Cardiac septum (tissue), 1 donor: ENCODE data around the gene TMEM86A. TPM values are rescaled to one million over a fixed set of nuclear protein-coding genes. Genes with fewer than 3 reads are reported as not detected.

ENCODE experiments used
- DNase-seq: peaks from one replicate; pipeline ENCODE4 v3.0.0-alpha.2; 2020; ENCODE audit warnings: low spot score
- intact Hi-C: fragments of 100-400 bp; cut with DNase I; formaldehyde crosslinking; loops from one replicate; pipeline ENCODE4 v1.14.0; 2022
- total RNA-seq: library from RNA; stranded (reverse); fragmentation: NEBNext Ultra II Directional; extraction: Animal tissue kit (Norgen Biotek cat#: 25700); gene quantifications from one replicate; pipeline ENCODE4 v1.2.1, GENCODE V29; 2021
- donor health status: DM: no; HTN: no; CAD: no.

TMEM86A gene
- total RNA-seq, 1 donor from 2014 or later = 2.6 TPM

DNA sequence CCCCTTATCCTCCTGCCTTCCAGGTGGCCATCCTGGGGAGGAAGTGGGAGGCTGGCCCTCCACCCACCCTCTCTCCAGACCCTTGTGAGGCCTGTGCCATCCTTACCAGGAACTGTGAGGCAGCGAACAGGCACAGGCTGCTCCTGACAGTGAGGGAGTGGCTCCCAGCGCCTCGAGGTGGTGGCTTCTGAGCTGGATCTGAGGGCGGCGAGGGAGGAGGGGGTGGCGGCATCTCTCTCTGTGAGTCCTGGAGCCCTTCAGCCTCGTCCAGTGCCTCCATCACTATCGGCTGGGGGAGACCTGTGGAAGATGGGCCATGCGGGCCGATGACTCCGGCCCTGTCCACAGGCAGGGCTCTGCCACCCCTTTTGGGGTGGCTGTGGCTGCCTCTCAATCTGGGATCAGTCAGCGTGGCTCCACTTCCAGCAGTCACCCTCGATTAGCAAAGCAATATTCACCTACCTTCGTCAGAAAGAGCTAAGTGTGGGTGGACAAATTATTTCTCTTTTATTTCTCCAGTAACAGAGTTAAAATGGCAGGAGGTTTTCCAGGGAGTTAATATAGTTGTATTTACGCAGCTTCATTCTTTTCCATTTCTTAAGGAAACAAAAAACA lies 45.4 kb downstream of the TMEM86A start:
- intact Hi-C loops = no loop called here
- DNase-seq = no peak

DNA sequence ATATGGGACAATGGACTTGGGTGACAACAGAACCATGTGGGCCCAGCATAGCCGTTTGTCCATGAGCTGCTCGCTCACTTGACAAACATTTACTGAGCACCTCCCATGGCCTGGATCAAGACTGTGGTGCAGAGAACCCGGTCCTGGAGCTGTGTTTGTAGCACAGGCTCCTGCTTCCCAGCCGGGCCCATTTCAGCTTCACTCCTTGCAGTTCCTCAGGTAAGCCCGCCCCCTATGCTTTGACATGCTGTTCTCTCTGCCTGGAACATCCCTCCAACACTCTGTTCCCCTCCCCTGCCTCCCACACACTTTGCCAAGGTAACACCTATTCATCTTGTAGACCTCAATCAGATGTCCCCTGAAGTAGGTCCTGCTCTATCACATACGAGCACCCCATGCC lies 46.7 kb downstream of the TMEM86A start:
- no peak for DNase-seq
- intact Hi-C loops = no loop called here

DNA sequence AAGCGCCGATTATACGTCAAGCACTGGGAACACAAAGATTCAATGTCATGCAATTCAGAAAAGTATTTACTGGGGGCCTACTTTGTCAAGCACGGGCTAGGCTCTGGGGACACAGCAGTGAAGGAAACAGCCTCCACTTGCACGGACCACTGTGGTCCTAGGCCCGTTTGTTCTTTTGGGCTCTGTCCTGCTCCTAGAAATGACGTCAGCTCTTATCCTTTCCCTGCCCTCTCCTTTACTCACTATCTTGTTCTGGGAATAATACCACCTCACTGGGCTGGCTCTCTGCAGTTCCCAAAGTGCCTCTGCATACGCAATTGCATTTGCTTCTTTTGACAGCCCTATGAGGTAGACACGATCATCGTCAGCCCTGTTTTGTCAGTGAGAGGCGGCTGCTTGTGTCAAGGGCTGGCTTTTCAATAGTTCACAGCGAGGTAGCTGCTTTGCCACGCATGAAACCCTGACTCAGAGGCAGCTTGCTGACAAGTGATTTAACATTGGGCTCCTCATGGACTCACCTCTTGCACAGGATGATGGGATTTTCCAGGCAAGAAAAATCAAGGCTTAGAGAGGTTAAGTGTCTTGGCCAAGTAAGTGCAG lies 50.3 kb downstream of the TMEM86A start:
- intact Hi-C loops = no loop called here
- DNase-seq = no peak

DNA sequence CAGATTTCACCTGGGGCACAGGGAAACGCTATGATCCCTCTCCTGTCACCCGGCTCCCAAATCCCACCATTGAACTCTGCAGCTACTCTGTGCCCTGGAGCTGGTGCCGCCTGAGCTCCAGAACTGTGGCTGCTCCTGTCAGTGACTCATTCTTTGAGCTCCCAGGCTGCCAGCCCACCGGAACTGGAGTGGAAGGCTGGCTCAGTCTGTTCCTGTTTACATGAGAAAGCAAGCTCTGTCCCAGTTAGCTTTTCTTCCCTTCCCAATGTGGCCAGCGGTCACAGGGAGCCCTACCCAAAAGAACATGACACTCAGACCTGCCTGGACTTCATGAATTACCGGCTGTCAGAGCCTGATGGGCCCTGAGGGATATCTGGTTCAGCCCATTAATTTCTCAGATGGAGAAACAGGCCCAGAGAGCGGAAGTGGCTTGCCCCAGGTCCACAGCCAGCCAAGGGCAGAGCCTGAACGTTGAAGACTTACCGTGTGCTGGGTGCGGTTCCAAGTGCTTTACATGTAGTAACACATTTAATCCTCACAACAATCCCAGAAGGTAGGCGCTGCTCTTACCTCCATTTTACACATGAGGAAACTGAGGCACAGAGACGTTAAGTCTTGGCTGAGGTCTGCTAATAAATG lies 51.2 kb downstream of the TMEM86A start:
- intact Hi-C loops = no loop called here

DNA sequence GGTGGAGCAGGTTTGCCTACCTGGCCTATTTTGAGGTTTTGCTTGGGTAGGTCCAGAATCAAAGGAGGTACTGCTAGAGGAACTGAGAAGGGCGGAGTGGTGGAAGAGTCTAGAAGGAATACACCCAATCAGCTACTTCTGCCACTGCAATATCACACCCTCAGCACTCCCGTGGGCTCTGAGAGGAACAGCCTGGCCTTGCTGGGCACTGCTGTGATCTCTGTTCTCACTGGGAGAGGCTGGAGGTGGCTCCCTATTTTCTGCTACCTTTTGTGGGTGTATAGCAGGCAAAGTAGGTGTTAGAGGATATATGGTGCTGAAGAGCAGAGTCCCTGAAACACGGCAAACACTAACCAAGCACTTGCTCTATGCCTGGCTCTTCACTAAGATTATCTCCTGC lies 52.4 kb downstream of the TMEM86A start:
- intact Hi-C loops = no loop called here
- DNase-seq = no peak

More for the DNA sequence above, 51.2 kb downstream of the TMEM86A start:
- no peak for DNase-seq

DNA sequence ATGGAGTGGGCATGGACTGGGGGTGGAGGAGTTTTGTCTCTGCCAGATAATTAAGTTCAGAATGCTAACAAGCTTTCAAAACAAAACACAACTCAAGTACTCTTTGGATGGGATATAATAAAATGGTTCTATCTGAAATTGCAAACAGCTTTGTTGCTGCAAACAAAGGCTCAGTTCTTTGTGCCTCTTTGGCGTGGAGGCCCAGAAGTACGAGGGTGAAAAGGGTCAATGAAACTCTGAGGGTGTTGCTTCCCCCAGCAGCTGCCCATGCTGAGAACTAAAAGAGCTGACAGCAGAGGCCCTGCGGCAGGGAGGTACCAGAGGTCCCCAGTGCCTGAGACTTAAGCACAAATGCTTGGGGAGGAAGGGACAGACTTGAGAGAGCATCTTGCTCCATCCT lies 53.9 kb downstream of the TMEM86A start:
- intact Hi-C loops = no loop called here
- DNase-seq = no peak

DNA sequence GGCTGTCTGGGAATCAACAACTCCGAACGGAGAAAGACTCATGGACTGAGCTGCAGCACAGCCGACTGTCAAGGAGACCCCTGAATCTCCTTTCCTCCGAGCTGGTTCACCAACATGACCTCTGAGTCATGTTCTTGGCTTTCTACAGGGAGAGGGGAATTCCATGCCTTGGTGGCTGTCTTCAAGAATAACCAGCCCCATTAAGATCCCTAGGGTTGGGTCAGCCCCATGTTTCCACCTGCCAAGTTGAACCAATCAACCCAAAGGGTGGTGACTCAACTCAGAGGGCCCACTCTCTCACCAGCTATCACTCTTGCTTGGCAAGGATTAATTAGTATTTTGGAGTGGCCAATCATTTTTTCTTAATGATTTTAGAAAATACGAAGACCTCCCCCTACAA lies 55.7 kb downstream of the TMEM86A start:
- intact Hi-C loops = no loop called here

More for the DNA sequence above, 55.7 kb downstream of the TMEM86A start:
- no peak for DNase-seq

Other genes starting within 250 kb of the TMEM86A start
- not detected for gene LDHAL6A, start 242.9 kb upstream of the TMEM86A start, total RNA-seq
- gene TSG101, start 171.8 kb upstream of the TMEM86A start, total RNA-seq = 62.8 TPM
- 16.6 TPM for gene UEVLD, start 110.0 kb upstream of the TMEM86A start, total RNA-seq
- 6.4 TPM for gene MISFA, start 99.0 kb upstream of the TMEM86A start, total RNA-seq
- gene SPTY2D1, start 64.4 kb upstream of the TMEM86A start, total RNA-seq = 9.8 TPM
- gene IGSF22, start 27.4 kb downstream of the TMEM86A start, total RNA-seq = 1.1 TPM
- gene PTPN5, start 93.0 kb downstream of the TMEM86A start, total RNA-seq = 3.8 TPM
- not detected for gene MRGPRX1, start 240.6 kb downstream of the TMEM86A start, total RNA-seq